Prostate gland (tissue), 2 donors: Measurements from ENCODE around the gene BCL2L11. TPM values are rescaled to one million over a fixed set of nuclear protein-coding genes. Genes with fewer than 3 reads are reported as not detected.

Source experiments
- DNase-seq: peaks from one replicate; pipeline ENCODE4 v3.0.0-alpha.2; 2019; ENCODE audit warnings: low spot score
- H3K27ac ChIP-seq, 2 donors: fragments of 200-600 bp; sonication (generic); 2 replicates each; pipeline ENCODE4 v1.5.1; 2017 to 2019
- H3K27me3 ChIP-seq: fragments of 200-600 bp; sonication (generic); replicated peaks from 2 replicates; pipeline ENCODE4 v1.5.1; 2019; ENCODE audit not compliant: insufficient read depth
- H3K36me3 ChIP-seq, 2 donors: fragments of 200-600 bp; sonication (generic); 1 replicate in 1 of 2; 2 replicates in 1 of 2; pipeline versions ENCODE4 v1.5.1 to v1.8.1; 2017 to 2019
- H3K4me1 ChIP-seq: fragments of 200-600 bp; sonication (generic); replicated peaks from 2 replicates; pipeline ENCODE4 v1.5.1; 2019
- H3K4me3 ChIP-seq, 2 donors: fragments of 200-600 bp; sonication (generic); 2 replicates each; pipeline ENCODE4 v1.5.1; 2017 to 2019
- H3K9me3 ChIP-seq: fragments of 200-600 bp; sonication (generic); 2 replicates; pipeline ENCODE4 v1.5.1; 2017
- CTCF ChIP-seq, 4 experiments: fragments of 200-600 bp in 2 of 4; fragments of 450-650 bp in 2 of 4; sonication (generic) in 2 of 4; IDR thresholded peaks; 1 replicate in 3 of 4; 2 replicates in 1 of 4; pipeline ENCODE4 v1.5.1; 2016 to 2019; ENCODE audit warnings: antibody characterized with exemption in 4 of 4, mild to moderate bottlenecking in 2 of 4, moderate library complexity in 2 of 4
- POLR2A ChIP-seq: fragments of 450-650 bp; IDR thresholded peaks from one replicate; pipeline ENCODE4 v1.6.1; 2016; ENCODE audit warnings: antibody characterized with exemption, mild to moderate bottlenecking
- POLR2AphosphoS5 ChIP-seq: sonication (generic); formaldehyde crosslinking; IDR thresholded peaks from one replicate; pipeline ENCODE4 v1.6.1; 2017; ENCODE audit warnings: antibody characterized with exemption
- WGBS: methylation state at CpG from one replicate; pipeline ENCODE4 v1.1.5; 2018; 5-methylcytosine and 5-hydroxymethylcytosine counted together
- intact Hi-C: fragments of 100-400 bp; cut with DNase I; formaldehyde crosslinking; loops from one replicate; pipeline ENCODE4 v1.14.2; 2022
- total RNA-seq, 2 donors: library from RNA; depleted of rRNA; stranded (reverse); fragments of >200 nt; gene quantifications; one replicate each; pipeline ENCODE4 v1.1.0, GENCODE V29; 2016

The BCL2L11 gene
- total RNA-seq, 2 donors from 2014 or later, result 28.3 to 55.3 TPM

GRCh38 chr2:111205774-111206173 is 85.1 kb downstream of the BCL2L11 start:
- H3K36me3 ChIP-seq, result no peaks in the 10 kb centered on the region
- no peaks in the 10 kb centered on the region for H3K4me1 ChIP-seq
- no peak overlapping the region for H3K4me3 ChIP-seq
- no peak overlapping the region for H3K27ac ChIP-seq
- TF ChIP-seq POLR2AphosphoS5 (no peak), POLR2A (no peak), CTCF (IDR thresholded peaks at IDR 0.05) (no peak)
- 51% methylated on average over 2 of the region's 2 CpGs for WGBS
- intact Hi-C loops, result no loop called here
- no peak for DNase-seq
- H3K9me3 ChIP-seq, result no peaks in the 10 kb centered on the region
- H3K27me3 ChIP-seq, result no peaks in the 10 kb centered on the region

- TF ChIP-seq POLR2A, result no peak
- no peak for TF ChIP-seq CTCF (IDR thresholded peaks at IDR 0.05)
- H3K4me1 ChIP-seq, result no peaks in the 10 kb centered on the region
- no peak overlapping the region for H3K27ac ChIP-seq
- no peak for DNase-seq
- no peak overlapping the region for H3K4me3 ChIP-seq
- intact Hi-C loops, result no loop called here
- 96% methylated on average over 1 of the region's 1 CpG for WGBS
- no peaks in the 10 kb centered on the region for H3K36me3 ChIP-seq
- no peaks in the 10 kb centered on the region for H3K9me3 ChIP-seq
- no peaks in the 10 kb centered on the region for H3K27me3 ChIP-seq
Observed at GRCh38 chr2:111207851-111208250, 87.1 kb downstream of the BCL2L11 start.

GRCh38 chr2:111208639-111209038 is 87.9 kb downstream of the BCL2L11 start:
- Histone ChIP-seq H3K36me3 (no peaks in the 10 kb centered on the region), H3K4me3 (no peak overlapping the region), H3K4me1 (no peaks in the 10 kb centered on the region), H3K9me3 (no peaks in the 10 kb centered on the region), H3K27ac (no peak overlapping the region), H3K27me3 (no peaks in the 10 kb centered on the region)
- WGBS, result 71% methylated on average over 1 of the region's 1 CpG
- no peak for DNase-seq
- TF ChIP-seq POLR2AphosphoS5 (no peak), CTCF (IDR thresholded peaks at IDR 0.05) (no peak), POLR2A (no peak)
- intact Hi-C loops, result no loop called here

GRCh38 chr2:111209045-111209514 is 88.4 kb downstream of the BCL2L11 start:
- Histone ChIP-seq H3K27ac (no peak overlapping the region), H3K9me3 (no peaks in the 10 kb centered on the region), H3K27me3 (no peaks in the 10 kb centered on the region), H3K4me1 (no peaks in the 10 kb centered on the region), H3K36me3 (no peaks in the 10 kb centered on the region), H3K4me3 (no peak overlapping the region)
- DNase-seq, result no peak
- intact Hi-C loops, result no loop called here
- TF ChIP-seq CTCF (IDR thresholded peaks at IDR 0.05), result no peak
- TF ChIP-seq POLR2AphosphoS5, result no peak
- TF ChIP-seq POLR2A, result no peak
- 95% methylated on average over 1 of the region's 1 CpG for WGBS

GRCh38 chr2:111210036-111210435 is 89.3 kb downstream of the BCL2L11 start:
- WGBS, result 100% methylated on average over 1 of the region's 1 CpG
- TF ChIP-seq POLR2AphosphoS5 (no peak), POLR2A (no peak), CTCF (IDR thresholded peaks at IDR 0.05) (no peak)
- Histone ChIP-seq H3K27ac (no peak overlapping the region), H3K9me3 (no peaks in the 10 kb centered on the region), H3K4me1 (no peaks in the 10 kb centered on the region), H3K27me3 (no peaks in the 10 kb centered on the region), H3K4me3 (no peak overlapping the region), H3K36me3 (no peaks in the 10 kb centered on the region)
- no peak for DNase-seq
- intact Hi-C loops, result no loop called here
